Measurements from ENCODE around the gene ING1. TPM values are rescaled to one million over a fixed set of nuclear protein-coding genes. Genes with fewer than 3 reads are reported as not detected.

ING1 gene
- total RNA-seq, 1 donor from 2014 or later, result 14.3 TPM

Other genes with a start within 250 kb of the ING1 start
- gene RAB20, start 152.0 kb upstream of the ING1 start, total RNA-seq, result 1.3 and 1.5 TPM in 2 replicates
- gene NAXD, start 98.2 kb upstream of the ING1 start, total RNA-seq, result 23.8 and 24.8 TPM in 2 replicates
- 47.6 and 64.1 TPM in 2 replicates for gene CARS2, start 7.6 kb upstream of the ING1 start, total RNA-seq
- 52.6 and 92.2 TPM in 2 replicates for gene ANKRD10, start 201.4 kb downstream of the ING1 start, total RNA-seq